GM11168 (cell line): ENCODE data around the gene PRR3.

Experiments used
- in situ Hi-C: fragments of 300-500 bp; cut with MboI; formaldehyde crosslinking; loops from one replicate; pipeline ENCODE4 v1.12.0; 2022; ENCODE audit warnings: low sequenced_read_pairs; ENCODE audit not compliant: unreplicated experiment

The PRR3 gene

GRCh38 chr6:30533460-30534294 lies 23.4 kb upstream of the PRR3 start:
- in situ Hi-C loops = no loop called here

- in situ Hi-C loops = no loop called here
Measured at GRCh38 chr6:30537931-30538330, 19.2 kb upstream of the PRR3 start.

GRCh38 chr6:30541515-30542403 lies 15.3 kb upstream of the PRR3 start:
- in situ Hi-C loops = loop anchor here (5.0 kb wide), 1 partner anchor 59 kb away; no protein-coding TSS in a partner anchor

GRCh38 chr6:30542404-30542725 lies 14.7 kb upstream of the PRR3 start:
- in situ Hi-C loops = loop anchor here (5.0 kb wide), 1 partner anchor 60 kb away; no protein-coding TSS in a partner anchor

- in situ Hi-C loops = loop anchor here (5.0 kb wide), 1 partner anchor 61 kb away; no protein-coding TSS in a partner anchor
Measured at GRCh38 chr6:30542915-30543314, 14.2 kb upstream of the PRR3 start.

GRCh38 chr6:30543821-30544220 lies 13.3 kb upstream of the PRR3 start:
- in situ Hi-C loops = loop anchor here (5.0 kb wide), 1 partner anchor 62 kb away; no protein-coding TSS in a partner anchor

GRCh38 chr6:30544666-30545272 lies 12.3 kb upstream of the PRR3 start:
- in situ Hi-C loops = loop anchor here (5.0 kb wide), 1 partner anchor 62 kb away; no protein-coding TSS in a partner anchor

GRCh38 chr6:30547454-30547853 lies 9.6 kb upstream of the PRR3 start:
- in situ Hi-C loops = no loop called here

- in situ Hi-C loops = no loop called here
Measured at GRCh38 chr6:30548375-30548774, 8.7 kb upstream of the PRR3 start.

- in situ Hi-C loops = no loop called here
Measured at GRCh38 chr6:30554404-30554803, 2.7 kb upstream of the PRR3 start.

- in situ Hi-C loops = no loop called here
Measured at GRCh38 chr6:30554962-30555815, 1.9 kb upstream of the PRR3 start.

- in situ Hi-C loops = no loop called here
Measured at GRCh38 chr6:30555816-30556065, 1.4 kb upstream of the PRR3 start.

- in situ Hi-C loops = no loop called here
Measured at GRCh38 chr6:30556066-30556905, 809 bp upstream of the PRR3 start, which contains the start of gene GNL1. GNL1 (minus strand) TSS chr6:30556489; CDS start chr6:30556203, 286 bp downstream.

GRCh38 chr6:30557683-30557981 lies 537 bp downstream of the PRR3 start:
- in situ Hi-C loops = no loop called here

GRCh38 chr6:30560930-30561329 lies 3.8 kb downstream of the PRR3 start:
- in situ Hi-C loops = no loop called here

GRCh38 chr6:30562470-30563425 lies 5.7 kb downstream of the PRR3 start:
- in situ Hi-C loops = no loop called here

- in situ Hi-C loops = no loop called here
Measured at GRCh38 chr6:30564114-30564513, 7.0 kb downstream of the PRR3 start.

- in situ Hi-C loops = no loop called here
Measured at GRCh38 chr6:30565772-30566171, 8.7 kb downstream of the PRR3 start.
